Dedifferentiated amniotic fluid mesenchymal stem cell (primary cell): Measurements from ENCODE around the gene HGFAC.

Source experiments
- DNase-seq: peaks from one replicate; pipeline ENCODE4 v3.0.0-alpha.2; 2016; ENCODE audit errors: extremely low spot score

Gene HGFAC

DNA sequence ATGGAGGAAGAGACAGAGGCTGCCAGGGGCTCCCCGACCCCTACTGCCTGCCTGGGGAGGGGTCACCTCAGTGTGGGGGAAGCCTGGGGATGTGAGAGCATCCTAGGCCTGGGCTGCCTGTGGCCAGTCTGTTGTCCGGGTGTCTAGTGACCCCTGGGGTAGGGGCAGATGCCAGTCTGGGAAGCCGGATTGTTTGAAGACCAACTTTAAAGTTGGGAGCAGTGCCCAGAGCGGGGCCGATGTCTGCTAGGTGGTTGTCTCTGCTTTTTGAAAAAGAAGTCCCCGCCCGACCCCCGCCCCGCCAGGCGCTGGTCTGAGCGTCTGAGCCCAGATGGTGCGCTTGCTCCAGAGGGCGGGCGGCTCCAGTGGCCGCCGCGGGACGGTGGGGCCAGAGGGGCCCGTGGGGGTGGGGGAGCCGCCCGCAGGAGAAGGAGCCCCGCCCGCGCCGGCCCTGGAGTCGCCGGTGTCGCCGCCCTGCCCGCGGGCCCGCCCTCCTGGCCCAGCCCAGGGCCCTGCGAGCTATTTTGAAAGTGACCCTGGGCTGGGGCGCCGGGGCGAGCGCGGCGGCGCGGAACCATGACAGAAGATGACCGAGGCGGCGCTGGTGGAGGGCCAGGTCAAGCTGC is 21.1 kb downstream of the HGFAC start, which contains the start of gene DOK7:
Gene DOK7 (plus strand): TSS at position 517 of the 626 bp plus-strand sequence. CDS start 70 bp downstream, at position 587.
- no peak for DNase-seq

GRCh38 chr4:3463556-3464348 is 22.0 kb downstream of the HGFAC start:
- no peak for DNase-seq

DNA sequence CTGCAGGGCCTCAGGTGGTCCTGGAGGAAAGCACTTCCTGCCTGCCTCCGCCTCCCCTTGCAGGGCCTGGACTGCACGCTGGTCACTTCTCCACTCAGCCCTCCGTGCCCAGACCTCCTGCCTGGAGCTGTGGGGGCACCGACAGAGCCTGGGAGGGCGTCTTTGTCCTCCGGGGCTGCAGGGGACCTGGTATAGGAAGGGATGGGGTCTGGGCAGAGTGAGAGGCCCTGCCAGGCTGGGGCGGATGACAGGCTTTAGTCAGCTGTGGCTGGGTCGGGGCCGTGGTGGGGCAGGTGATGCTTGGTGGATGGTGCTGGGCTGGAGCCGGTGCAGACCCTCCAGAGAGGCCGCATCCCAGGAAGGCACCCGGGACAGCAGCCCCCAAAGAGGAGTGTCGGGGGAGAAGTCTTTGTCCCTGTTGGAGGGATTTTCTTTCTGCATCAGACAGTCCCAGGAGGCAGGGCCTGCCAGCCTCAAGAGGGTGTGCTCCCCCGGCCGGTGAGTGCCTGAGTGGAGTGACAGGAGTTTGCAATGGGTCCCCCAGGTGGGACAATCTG is 22.7 kb downstream of the HGFAC start:
- no peak for DNase-seq

DNA sequence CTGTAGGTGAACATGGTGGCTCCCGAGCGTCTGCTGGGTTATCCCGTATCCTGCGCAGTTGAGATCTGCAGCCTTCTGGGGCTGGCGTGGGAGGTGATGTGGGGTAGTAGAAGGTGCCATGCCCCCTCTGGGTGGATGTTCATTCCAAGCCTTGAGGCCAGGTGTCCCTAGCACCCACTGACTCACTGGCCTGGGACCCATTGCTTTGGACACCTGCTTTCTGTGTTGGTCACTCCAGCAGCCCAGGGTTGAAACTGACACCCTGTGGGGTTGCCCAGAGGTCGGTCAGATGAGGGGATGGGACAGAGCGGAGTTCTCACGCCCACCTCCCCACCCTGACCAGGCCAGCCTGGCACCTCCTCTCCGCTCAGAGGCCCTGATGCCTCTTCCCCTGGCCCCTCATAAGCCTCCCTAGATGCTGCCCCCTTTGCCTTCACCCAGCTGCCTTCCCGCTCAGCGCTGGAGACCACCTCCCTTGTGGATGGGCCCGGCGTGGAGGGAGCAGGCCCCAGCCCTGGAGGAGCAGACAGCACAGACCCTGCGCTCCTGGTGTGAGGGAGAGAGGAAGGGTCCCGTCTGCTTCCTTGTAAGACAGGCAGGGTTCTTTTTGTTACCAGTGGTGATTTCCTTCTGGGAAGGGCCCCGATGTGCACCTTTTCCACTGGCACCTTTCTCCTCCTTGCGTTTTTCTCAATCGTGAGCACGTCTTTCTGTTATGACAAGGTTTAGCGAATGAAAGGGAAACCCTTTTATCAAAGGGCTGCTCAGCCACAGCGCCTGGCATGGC is 23.3 kb downstream of the HGFAC start:
- DNase-seq: no peak

GRCh38 chr4:3465698-3466671 is 24.2 kb downstream of the HGFAC start:
- DNase-seq: no peak

DNA sequence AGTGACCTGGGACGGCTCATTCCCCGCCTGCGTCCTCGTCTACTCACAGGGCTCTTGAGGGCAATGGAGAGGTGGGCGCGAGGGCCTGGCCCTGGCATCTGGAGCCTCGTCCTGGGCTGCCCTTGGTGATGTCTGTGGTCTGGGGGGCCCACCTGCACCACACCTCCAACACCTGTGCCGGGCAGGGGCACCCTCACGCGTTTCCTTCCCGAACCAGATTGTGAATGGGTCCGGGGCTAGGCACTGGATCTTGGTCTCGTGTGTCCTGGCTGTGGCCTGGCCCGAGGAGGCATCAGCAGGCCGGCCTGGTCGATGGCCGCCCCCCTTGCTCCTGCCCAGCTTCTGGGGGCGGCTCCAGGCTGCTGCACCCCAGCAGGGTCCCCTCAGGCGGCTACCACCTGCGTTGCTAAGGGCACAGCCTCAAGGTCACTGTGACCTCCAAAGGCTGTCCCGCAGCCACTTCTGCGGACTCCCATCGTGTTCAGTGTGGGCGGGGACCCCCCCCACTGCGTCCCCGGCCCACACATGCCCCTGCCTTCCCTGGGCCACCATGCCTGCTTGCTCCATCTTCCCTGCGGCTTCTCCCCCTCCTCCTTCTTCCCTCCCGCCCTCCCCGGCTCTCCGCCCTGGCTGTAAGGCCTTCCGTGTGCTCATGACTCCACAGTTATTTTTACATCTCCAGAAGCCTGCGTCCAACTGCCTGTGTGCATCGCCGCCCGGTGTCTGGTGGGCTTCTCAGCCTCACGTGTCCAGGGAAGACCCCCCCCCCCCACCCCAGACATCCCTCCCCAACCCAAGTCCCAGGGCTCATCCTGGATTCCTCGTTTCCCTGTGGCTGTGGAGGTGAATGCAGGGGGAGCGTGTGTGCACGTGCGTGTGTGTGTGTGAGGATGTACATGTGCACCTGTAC is 25.2 kb downstream of the HGFAC start:
- no peak for DNase-seq

GRCh38 chr4:3467601-3468031 is 25.8 kb downstream of the HGFAC start:
- DNase-seq: no peak

DNA sequence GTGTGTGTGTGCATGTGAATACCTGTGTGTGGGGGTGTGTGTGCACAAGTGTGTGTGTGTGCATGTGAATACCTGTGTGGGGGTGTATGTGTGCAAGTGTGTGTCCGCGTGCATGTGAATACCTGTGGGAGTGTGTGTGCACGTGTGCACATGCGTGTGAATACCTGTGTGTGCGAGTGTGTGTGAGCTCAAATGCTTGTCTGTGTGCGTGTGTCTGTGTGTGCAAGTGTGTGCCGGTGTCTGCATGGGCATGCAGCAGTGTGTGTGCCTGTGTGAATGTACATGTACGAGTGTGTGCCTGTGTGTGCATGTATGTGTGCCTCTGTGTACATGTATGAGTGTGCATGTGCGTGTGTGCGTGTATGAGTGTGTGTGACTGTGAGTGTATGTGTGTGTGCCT is 26.4 kb downstream of the HGFAC start:
- no peak for DNase-seq

DNA sequence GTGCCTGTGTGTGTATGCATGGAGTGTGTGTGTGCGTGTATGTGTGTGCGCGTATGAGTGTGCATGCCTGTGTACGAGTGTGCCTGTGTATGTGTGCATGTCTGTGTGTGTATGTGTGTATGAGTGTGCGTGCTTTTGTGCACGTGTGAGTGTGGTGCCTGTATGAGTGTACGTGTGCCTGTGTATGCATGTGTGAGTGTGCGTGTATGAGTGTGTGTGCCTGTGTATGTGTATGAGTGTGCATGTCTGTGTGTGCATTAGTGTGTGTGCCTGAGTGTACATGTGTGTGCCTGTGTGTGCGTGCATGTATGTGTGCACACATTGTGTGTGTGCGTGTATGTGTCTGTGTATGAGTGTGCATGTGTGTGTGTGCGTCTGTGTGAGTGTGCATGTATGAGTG is 27.0 kb downstream of the HGFAC start:
- DNase-seq: no peak

DNA sequence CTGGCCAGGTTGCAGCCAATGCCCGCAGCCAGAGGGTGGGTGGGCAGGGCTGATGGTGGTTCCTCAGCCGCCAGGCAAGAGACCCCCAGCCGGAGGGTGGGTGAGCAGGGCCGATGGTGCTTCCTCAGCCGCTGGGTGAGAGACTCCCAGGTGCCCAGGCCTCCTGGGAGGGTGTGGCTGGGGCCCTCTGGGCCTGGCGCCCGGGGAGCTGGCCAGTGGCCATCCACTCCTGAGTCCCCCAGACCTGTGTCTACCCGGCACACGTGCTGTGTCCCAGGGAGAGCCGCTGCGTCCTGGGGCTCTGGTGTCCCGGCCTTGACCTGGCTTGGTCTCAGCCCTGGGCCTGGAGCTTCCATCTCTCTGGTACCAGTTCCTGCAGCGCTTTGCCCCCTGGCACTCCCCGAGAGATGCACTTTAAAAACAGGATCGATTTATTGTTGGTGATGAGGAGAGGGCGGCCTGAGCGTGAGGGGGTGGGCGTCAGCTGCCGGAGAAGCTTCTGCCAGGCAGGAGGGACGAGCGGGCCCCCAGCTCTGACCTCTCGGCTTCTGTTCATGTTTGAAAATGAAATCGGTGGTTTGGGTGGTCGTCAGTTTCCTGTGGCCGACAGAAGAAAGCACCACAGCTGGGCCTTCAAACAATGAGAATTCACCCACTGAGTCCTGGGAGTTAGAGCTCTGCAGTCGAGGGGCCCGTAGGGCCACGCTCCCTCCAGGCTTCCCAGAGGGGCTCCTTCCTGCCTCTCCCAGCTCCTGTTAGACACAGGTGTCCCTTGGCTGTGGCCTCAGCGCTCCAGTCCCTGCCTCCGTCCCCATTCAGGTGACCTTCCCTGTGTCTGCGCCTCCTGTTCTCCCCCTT is 27.8 kb downstream of the HGFAC start:
- no peak for DNase-seq

DNA sequence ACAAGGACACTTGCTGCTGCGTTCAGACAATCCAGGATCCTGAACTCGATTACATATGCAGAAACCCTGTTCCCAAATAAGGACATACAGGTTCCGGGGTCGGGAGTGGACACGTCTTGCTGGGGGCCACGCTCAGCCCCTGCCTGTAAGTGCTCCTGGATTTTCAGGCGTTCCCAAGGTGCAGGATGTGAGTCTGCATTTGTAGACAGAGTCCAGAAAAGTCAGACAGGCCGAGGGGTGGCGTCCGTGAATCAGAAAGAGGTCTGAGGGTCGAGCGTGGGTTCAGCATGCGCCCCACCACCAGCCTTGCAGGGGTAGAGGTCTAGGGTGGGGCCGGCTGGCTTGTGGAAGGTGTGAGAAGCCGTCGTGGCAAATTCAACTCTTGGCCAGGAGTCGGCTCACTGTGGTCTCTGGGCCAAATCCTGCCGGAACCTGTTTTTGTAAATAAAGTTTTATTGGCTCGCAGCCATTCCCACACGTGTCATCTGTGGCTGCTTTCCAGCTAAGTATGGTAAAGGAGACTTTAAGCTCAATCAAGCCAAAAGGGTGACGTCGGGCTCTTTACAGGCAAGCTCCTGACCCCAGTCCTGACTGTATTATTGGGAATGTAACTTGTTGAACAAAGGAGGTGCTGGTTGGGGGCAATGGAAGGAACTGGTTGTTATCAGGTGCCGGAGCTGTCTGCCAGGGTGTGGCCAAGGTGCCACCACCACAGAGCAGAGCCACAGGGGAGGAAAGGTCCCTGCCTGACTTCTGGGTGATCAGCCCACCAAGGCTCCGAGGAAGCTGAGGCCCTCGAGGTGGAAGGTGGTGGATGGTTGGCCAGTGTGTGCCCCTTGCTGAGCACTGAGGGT is 28.7 kb downstream of the HGFAC start:
- DNase-seq: no peak

GRCh38 chr4:3471098-3471760 is 29.5 kb downstream of the HGFAC start:
- no peak for DNase-seq

DNA sequence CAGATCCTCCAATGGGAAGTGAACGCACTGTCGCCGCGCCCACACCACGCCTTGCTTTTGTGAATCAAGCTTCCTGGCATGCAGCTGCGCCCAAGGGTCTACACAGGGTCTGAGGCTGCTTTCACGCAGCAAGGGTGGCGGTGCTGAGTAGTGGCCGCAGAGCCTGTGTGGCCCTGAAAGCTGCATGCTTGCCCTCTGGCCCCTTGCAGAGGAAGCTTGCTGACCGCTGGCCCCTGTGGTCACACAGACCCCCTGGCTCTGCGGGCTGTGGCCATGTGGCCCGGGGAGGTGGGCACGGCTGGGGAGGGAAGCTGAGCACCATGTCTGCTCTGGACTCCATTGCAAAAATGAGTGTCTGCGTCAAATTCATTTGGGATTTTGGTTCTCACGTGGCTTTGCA is 30.1 kb downstream of the HGFAC start:
- DNase-seq: no peak

DNA sequence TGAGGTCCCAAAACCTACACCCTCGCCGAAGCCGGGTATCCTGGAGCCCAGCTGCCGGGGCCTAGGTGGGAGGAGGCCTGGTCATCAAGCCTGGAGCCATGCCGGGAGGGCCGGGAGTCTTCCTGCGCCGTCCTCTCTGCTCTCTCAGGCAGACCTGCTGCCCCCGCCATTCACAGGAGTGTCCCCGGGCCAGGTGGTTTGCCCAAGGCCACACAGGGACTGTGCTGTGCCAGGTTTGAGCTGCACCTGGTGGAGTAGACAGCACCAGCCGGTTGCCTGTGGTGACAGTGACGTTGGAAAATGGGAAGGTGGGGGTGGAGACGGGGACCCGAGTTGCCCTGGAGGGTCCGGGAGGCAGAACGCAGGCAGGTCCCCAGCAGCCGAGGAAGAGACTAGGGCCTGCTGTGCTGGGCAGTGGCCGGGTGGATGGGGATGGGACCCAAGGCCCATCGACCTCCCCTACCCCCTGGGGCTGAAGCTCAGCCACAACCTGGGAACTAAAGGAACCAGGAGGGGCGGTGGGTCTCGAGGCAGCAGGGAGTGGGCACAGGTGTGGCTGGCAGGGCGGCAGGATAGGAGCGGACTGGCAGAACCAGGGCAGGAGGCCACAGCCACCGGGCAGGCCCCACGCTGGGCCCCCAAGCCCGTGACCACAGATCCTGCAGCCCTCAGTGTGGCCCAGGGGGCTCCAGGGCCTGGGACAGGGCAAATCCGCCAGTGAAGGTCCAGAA is 30.8 kb downstream of the HGFAC start:
- no peak for DNase-seq

DNA sequence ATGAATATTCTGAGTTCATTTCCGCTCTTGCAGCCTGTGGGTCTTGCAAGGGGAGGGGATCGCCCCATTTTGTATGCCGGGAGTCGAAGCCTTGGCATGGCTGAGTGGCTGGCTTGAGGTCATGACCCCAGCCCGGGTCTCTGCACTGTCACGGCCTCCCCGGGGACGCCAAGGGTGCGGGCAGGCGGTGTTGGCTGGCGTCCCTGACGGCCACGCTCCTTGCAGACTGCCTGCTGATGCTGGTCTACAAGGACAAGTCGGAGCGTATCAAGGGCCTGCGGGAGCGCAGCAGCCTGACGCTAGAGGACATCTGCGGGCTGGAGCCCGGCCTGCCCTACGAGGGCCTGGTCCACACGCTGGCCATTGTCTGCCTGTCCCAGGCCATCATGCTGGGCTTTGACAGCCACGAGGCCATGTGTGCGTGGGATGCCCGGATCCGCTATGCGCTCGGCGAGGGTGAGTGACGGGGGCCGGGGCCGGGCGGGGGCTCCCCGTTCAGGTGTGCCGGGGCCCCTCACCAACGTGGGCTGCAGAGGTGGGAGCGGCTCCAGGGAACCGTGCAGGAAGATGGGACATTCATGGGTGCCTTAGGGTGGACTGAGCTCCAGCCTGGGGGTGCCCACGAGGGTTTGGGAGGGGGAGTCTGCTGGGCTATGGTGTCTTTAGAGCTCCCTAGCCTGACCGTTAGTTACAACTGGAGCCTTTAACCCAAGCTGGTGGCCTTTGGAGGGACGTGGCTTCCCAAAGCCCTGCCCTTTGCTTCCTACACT is 31.6 kb downstream of the HGFAC start:
- no peak for DNase-seq
